ENCODE measurements around the gene NT5C3A. TPM values are rescaled to one million over a fixed set of nuclear protein-coding genes. Genes with fewer than 3 reads are reported as not detected.

The NT5C3A gene
- total RNA-seq = 10 to 100 TPM; 18.8 to 32.9 (median 24.6) TPM

DNA sequence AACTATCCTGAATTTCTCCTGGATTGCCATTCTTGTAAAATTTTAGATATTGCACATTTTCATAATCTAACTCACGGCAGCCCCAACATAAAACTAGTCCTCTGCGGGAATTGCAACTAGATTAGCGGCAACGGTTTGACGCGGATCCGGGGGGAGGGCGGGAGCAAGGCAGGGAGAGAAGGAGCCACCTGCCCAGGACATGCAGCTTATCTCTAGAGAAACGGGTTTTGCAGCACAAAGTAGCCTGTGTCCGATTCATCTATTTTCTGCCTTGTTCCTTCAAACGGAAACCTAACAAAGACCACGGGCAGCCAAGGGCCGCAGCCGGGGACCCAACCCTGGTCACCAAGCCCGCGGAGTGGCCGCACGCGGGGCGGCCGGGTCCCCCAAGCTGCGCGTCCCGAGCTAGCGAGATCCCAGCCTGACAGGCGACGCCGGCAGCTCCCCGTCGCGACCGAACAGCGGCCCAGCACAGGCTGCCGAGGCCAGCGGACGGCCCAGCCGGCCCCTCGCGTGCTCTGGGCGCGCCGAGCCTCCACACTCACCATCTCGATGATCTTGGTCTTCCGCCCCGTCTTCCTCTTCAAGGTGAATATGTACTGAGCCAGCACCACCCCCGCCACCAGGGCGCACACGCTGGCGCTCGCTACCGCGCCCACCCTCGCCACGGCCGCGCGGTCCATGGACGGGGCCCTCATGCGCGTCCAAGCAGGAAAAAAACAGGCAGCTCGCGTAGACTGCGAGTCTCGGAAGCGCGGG is at the start of gene NT5C3A:
TSS of gene NT5C3A (minus strand) at position 754 of the 759 bp plus-strand sequence. CDS start at position 683, 71 bp downstream.
- DNase-seq (ENCODE audit: low spot score) (no peak), ATAC-seq (ENCODE audit: low FRiP score) (no peak)
- TF ChIP-seq, protein P1, sequence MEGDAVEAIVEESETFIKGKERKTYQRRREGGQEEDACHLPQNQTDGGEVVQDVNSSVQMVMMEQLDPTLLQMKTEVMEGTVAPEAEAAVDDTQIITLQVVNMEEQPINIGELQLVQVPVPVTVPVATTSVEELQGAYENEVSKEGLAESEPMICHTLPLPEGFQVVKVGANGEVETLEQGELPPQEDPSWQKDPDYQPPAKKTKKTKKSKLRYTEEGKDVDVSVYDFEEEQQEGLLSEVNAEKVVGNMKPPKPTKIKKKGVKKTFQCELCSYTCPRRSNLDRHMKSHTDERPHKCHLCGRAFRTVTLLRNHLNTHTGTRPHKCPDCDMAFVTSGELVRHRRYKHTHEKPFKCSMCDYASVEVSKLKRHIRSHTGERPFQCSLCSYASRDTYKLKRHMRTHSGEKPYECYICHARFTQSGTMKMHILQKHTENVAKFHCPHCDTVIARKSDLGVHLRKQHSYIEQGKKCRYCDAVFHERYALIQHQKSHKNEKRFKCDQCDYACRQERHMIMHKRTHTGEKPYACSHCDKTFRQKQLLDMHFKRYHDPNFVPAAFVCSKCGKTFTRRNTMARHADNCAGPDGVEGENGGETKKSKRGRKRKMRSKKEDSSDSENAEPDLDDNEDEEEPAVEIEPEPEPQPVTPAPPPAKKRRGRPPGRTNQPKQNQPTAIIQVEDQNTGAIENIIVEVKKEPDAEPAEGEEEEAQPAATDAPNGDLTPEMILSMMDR (IDR thresholded peaks at IDR 0.05) = no peak

- ATAC-seq (ENCODE audit: low FRiP score) (no peak), DNase-seq (ENCODE audit: low spot score) (no peak)
- TF ChIP-seq, protein P1 (IDR thresholded peaks at IDR 0.05) = no peak
These were observed 49.0 kb upstream of the NT5C3A start for GRCh38 chr7:33111614-33112013.

- no peak for ATAC-seq (ENCODE audit: low FRiP score)
These were observed 47.2 kb upstream of the NT5C3A start for GRCh38 chr7:33109758-33110238.

DNA sequence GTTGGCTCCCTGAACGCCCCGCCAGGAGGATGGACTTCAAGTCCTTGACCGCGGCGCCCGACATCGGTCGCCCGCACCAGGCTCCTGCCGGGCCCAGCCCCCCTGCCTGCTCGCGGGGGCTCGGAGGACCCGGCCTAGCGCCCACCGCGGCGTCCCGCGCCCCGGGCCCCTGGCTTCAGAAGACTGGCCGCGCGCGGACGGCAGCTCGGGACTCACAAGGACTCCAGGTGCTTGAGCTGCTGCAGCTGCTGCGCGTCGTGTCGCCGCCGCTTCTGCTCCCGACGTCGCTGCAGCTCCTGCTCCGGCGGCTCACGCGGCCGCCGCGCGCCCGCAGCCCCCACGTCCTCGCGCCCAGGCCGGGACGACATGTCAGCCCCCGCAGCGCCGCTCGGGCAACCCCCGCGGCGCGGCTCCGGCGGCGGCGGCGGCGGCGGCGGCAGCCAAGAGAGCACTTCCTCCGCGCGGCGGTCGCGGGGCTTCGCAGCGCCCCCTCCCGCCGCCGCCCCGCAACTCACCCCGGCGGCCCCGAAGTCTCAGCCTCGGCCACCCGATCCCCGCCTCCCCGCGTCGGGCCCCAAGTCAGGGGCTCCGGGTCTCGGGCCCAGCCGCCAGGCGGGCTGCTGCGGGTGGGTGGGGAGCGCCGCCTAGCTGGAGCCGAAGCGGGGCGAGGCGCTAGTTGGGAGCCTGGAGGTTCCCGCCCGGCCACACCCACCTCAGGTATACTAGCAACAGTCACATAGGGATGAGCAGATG is 46.6 kb upstream of the NT5C3A start, which contains the start of gene RP9:
TSS of gene RP9 (minus strand) at position 400 of the 753 bp plus-strand sequence. CDS start at position 368, 32 bp downstream.
- TF ChIP-seq, protein P1 (IDR thresholded peaks at IDR 0.05) = no peak
- ATAC-seq (ENCODE audit: low FRiP score) = peak; percentile 91
- DNase-seq (ENCODE audit: low spot score) = no peak

More at GRCh38 chr7:33109758-33110238, 47.2 kb upstream of the NT5C3A start:
- no peak for DNase-seq (ENCODE audit: low spot score)
- TF ChIP-seq, protein P1 (IDR thresholded peaks at IDR 0.05) = no peak

- TF ChIP-seq, protein P1 (IDR thresholded peaks at IDR 0.05) = no peak
- ATAC-seq (ENCODE audit: low FRiP score) (no peak), DNase-seq (ENCODE audit: low spot score) (no peak)
These were observed 46.0 kb upstream of the NT5C3A start for GRCh38 chr7:33108554-33109004.

DNA sequence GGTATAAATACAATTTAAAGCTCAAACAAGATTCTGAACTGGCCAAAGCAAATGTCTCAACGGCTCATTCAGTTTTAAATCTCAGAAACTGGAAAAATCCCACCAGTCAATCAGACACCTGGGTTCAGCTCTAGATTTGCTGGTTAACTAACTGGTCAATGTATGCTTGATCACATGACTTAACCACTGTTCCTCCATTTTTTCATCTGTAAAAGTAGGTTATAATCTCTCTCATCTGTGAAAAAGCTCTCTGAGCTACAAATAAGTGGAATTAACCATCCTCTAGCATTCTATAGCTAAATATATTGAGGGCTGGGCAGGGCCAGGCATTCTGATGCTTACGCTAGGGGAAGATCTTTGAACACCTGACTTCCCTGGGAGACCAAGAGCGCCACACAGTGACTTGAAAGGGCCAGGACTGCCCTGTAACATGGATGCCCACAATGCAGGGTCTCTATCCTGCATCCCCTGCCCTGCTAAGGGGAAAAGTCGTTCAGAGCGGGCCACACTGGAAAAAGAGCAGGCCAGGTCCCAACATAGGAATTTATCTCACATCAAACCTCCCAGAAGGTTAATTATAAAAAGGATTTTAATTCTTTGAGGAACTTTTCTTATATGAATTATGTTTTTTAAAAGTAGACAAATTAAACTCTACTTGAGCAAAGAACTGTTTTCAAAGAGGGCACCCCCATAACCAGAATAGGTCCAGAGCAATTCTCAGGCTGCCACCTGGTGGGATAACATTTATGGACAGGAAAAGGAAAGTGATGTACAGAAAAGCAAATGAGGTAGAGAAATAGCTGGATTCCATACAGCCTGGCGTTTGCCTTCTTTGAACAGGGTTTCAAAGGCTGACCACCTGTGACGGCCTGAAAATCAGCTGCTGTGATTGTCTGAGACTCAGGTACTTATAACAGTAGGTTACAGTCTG is 44.8 kb upstream of the NT5C3A start:
- no peak for DNase-seq (ENCODE audit: low spot score)
- TF ChIP-seq, protein P1 (IDR thresholded peaks at IDR 0.05) = no peak
- no peak for ATAC-seq (ENCODE audit: low FRiP score)
